SK-N-MC (cell line): Measurements from ENCODE around the gene ZMIZ1.

Experiments used
- DNase-seq: peaks from one replicate; pipeline ENCODE4 v3.0.0-alpha.2; 2011; ENCODE audit warnings: low read depth, low spot score
- H3K27ac ChIP-seq: fragments of 200-600 bp; sonication (generic); 2 replicates; pipeline ENCODE4 v1.5.1; 2016; ENCODE audit warnings: mixed run types
- H3K36me3 ChIP-seq: fragments of 200-600 bp; sonication (generic); 2 replicates; pipeline ENCODE4 v1.6.1; 2017; ENCODE audit warnings: antibody characterized with exemption, low read length, mixed read lengths; ENCODE audit not compliant: insufficient read depth
- H3K4me3 ChIP-seq: fragments of 200-600 bp; sonication (generic); 2 replicates; pipeline ENCODE4 v1.5.1; 2016
- H3K9ac ChIP-seq: fragments of 200-600 bp; sonication (generic); 2 replicates; pipeline ENCODE4 v1.8.0; 2017; ENCODE audit warnings: mixed run types, mixed read lengths; ENCODE audit not compliant: insufficient read length
- H3K9me3 ChIP-seq: fragments of 200-600 bp; sonication (generic); 2 replicates; pipeline ENCODE4 v1.6.1; 2017; ENCODE audit warnings: low read depth, mild to moderate bottlenecking, antibody characterized with exemption, low read length, moderate library complexity, mixed read lengths
- EZH2 ChIP-seq: fragments of 200-600 bp; sonication (generic); IDR thresholded peaks from one replicate; pipeline ENCODE4 v1.6.1; 2017; ENCODE audit warnings: antibody characterized with exemption
- FOXP2 ChIP-seq: optimal IDR thresholded peaks from 2 replicates; pipeline ENCODE3; 2011; ENCODE audit warnings: mild to moderate bottlenecking, moderate library complexity; ENCODE audit not compliant: insufficient read depth; ENCODE audit errors: extremely low read length, control extremely low read depth
- POLR2AphosphoS5 ChIP-seq: IDR thresholded peaks from 2 replicates; pipeline ENCODE4 v1.6.1; 2012; ENCODE audit warnings: mild to moderate bottlenecking, low read depth, low read length, borderline replicate concordance

Gene ZMIZ1

GRCh38 chr10:79230328-79230830, 161.6 kb downstream of the ZMIZ1 start:
- H3K9me3 ChIP-seq, result no peaks in the 10 kb centered on the region
- DNase-seq, result no peak
- no peak overlapping the region for H3K9ac ChIP-seq
- no peaks in the 10 kb centered on the region for H3K36me3 ChIP-seq
- peak overlapping the region; percentile 57; the same call in 1 of the 2 replicates for H3K27ac ChIP-seq
- TF ChIP-seq FOXP2 (no peak), POLR2AphosphoS5 (peak; percentile 47; the same call in 1 of the 2 replicates)
- peak overlapping the region; percentile 61 for H3K4me3 ChIP-seq

- no peak overlapping the region for H3K9ac ChIP-seq
- H3K9me3 ChIP-seq, result no peaks in the 10 kb centered on the region
- H3K27ac ChIP-seq, result peak overlapping the region; percentile 57; the same call in 1 of the 2 replicates
- H3K4me3 ChIP-seq, result no peak overlapping the region
- DNase-seq, result no peak
- no peak for TF ChIP-seq EZH2
- no peak for TF ChIP-seq FOXP2
- no peak for TF ChIP-seq POLR2AphosphoS5
- H3K36me3 ChIP-seq, result no peaks in the 10 kb centered on the region
These were observed 162.1 kb downstream of the ZMIZ1 start for GRCh38 chr10:79230850-79231249.

- Histone ChIP-seq H3K36me3 (no peaks in the 10 kb centered on the region), H3K9ac (no peak overlapping the region), H3K4me3 (no peak overlapping the region), H3K9me3 (no peaks in the 10 kb centered on the region), H3K27ac (no peak overlapping the region)
- TF ChIP-seq FOXP2 (no peak), EZH2 (no peak), POLR2AphosphoS5 (no peak)
- DNase-seq, result no peak
These were observed 163.1 kb downstream of the ZMIZ1 start for GRCh38 chr10:79231908-79232307.

- H3K36me3 ChIP-seq, result no peaks in the 10 kb centered on the region
- no peak overlapping the region for H3K27ac ChIP-seq
- DNase-seq, result no peak
- H3K9me3 ChIP-seq, result no peaks in the 10 kb centered on the region
- TF ChIP-seq EZH2, result no peak
- TF ChIP-seq POLR2AphosphoS5, result no peak
- no peak for TF ChIP-seq FOXP2
- H3K4me3 ChIP-seq, result no peak overlapping the region
- no peak overlapping the region for H3K9ac ChIP-seq
These were observed 164.1 kb downstream of the ZMIZ1 start for GRCh38 chr10:79232864-79233263.

GRCh38 chr10:79234391-79235315, 165.9 kb downstream of the ZMIZ1 start:
- Histone ChIP-seq H3K9ac (no peak overlapping the region), H3K27ac (no peak overlapping the region), H3K4me3 (no peak overlapping the region), H3K36me3 (no peaks in the 10 kb centered on the region), H3K9me3 (no peaks in the 10 kb centered on the region)
- TF ChIP-seq POLR2AphosphoS5, result no peak
- TF ChIP-seq FOXP2, result no peak
- TF ChIP-seq EZH2, result no peak
- DNase-seq, result no peak

GRCh38 chr10:79235765-79236432, 167.1 kb downstream of the ZMIZ1 start:
- Histone ChIP-seq H3K4me3 (no peak overlapping the region), H3K9me3 (no peaks in the 10 kb centered on the region), H3K9ac (no peak overlapping the region), H3K27ac (no peak overlapping the region), H3K36me3 (no peaks in the 10 kb centered on the region)
- TF ChIP-seq FOXP2 (no peak), EZH2 (no peak), POLR2AphosphoS5 (no peak)
- DNase-seq, result no peak

GRCh38 chr10:79236433-79236765, 167.6 kb downstream of the ZMIZ1 start:
- no peak for DNase-seq
- no peaks in the 10 kb centered on the region for H3K9me3 ChIP-seq
- H3K36me3 ChIP-seq, result no peaks in the 10 kb centered on the region
- H3K9ac ChIP-seq, result no peak overlapping the region
- TF ChIP-seq FOXP2 (no peak), POLR2AphosphoS5 (no peak), EZH2 (no peak)
- H3K4me3 ChIP-seq, result no peak overlapping the region
- no peak overlapping the region for H3K27ac ChIP-seq

GRCh38 chr10:79237454-79238157, 168.8 kb downstream of the ZMIZ1 start:
- H3K9ac ChIP-seq, result no peak overlapping the region
- no peak overlapping the region for H3K27ac ChIP-seq
- H3K36me3 ChIP-seq, result no peaks in the 10 kb centered on the region
- no peak for DNase-seq
- TF ChIP-seq POLR2AphosphoS5 (no peak), EZH2 (no peak), FOXP2 (no peak)
- H3K4me3 ChIP-seq, result no peak overlapping the region
- no peaks in the 10 kb centered on the region for H3K9me3 ChIP-seq
